Measurements from ENCODE around the gene POLQ. TPM values are rescaled to one million over a fixed set of nuclear protein-coding genes. Genes with fewer than 3 reads are reported as not detected.

The POLQ gene
- total and polyA plus RNA-seq, 4 donors, result 0.10 to 13.2 (median 0.22) TPM

GRCh38 chr3:121529308-121529707 is 16.5 kb downstream of the POLQ start:
- Histone ChIP-seq H3K9ac (ENCODE audit: low read depth in 1 of 2, low read length in 2 of 2) (no peak overlapping the region), H3K27me3 (ENCODE audit: control insufficient read depth in 4 of 4, insufficient read depth in 4 of 4, low read length in 3 of 4) (no peaks in the 10 kb centered on the region), H3K36me3 (ENCODE audit: control insufficient read depth in 4 of 4, insufficient read depth in 3 of 4, low read depth in 1 of 4, low read length in 3 of 4) (no peaks in the 10 kb centered on the region), H3K9me3 (ENCODE audit: control insufficient read depth in 4 of 4, low read length in 3 of 4) (no peaks in the 10 kb centered on the region), H3K4me3 (ENCODE audit: low read depth in 1 of 3, low read length in 3 of 3) (no peak overlapping the region), H3K27ac (ENCODE audit: low read depth in 1 of 2, low read length in 2 of 2) (no peak overlapping the region), H3K4me1 (ENCODE audit: control insufficient read depth in 4 of 4, insufficient read depth in 4 of 4, low read length in 3 of 4) (no peaks in the 10 kb centered on the region)
- TF ChIP-seq SP1 (IDR thresholded peaks at IDR 0.05), result no peak
- no peak for TF ChIP-seq ATF3 (IDR thresholded peaks at IDR 0.05)
- no peak for TF ChIP-seq MAX (IDR thresholded peaks at IDR 0.05)
- peak; percentile 26 for TF ChIP-seq CTCF (IDR thresholded peaks at IDR 0.05; ENCODE audit: low read depth, low read length, missing input control)
- TF ChIP-seq RAD21 (IDR thresholded peaks at IDR 0.05), result peak; percentile 47 to 65
- TF ChIP-seq FOXA1 (IDR thresholded peaks at IDR 0.05), result no peak
- 64% methylated on average over 3 of the region's 3 CpGs for WGBS
- no peak for DNase-seq (ENCODE audit: low spot score)

- DNase-seq (ENCODE audit: low spot score), result no peak
- no peaks in the 10 kb centered on the region for H3K36me3 ChIP-seq (ENCODE audit: control insufficient read depth in 4 of 4, insufficient read depth in 3 of 4, low read depth in 1 of 4, low read length in 3 of 4)
- no peak for TF ChIP-seq REST (IDR thresholded peaks at IDR 0.05)
- TF ChIP-seq MAX (IDR thresholded peaks at IDR 0.05), result no peak
- TF ChIP-seq HNF4G (IDR thresholded peaks at IDR 0.05), result no peak
- TF ChIP-seq CTCF (IDR thresholded peaks at IDR 0.05; ENCODE audit: low read depth, low read length, missing input control), result no peak
- no peak for TF ChIP-seq RXRA (IDR thresholded peaks at IDR 0.05)
- no peak for TF ChIP-seq FOXA2 (IDR thresholded peaks at IDR 0.05)
- TF ChIP-seq ZBTB33 (IDR thresholded peaks at IDR 0.05), result no peak
- no peak for TF ChIP-seq HNF4A (conservative IDR thresholded peaks at IDR 0.05)
- no peak overlapping the region for H3K4me3 ChIP-seq (ENCODE audit: low read depth in 1 of 3, low read length in 3 of 3)
- H3K4me1 ChIP-seq (ENCODE audit: control insufficient read depth in 4 of 4, insufficient read depth in 4 of 4, low read length in 3 of 4), result no peaks in the 10 kb centered on the region
- H3K9me3 ChIP-seq (ENCODE audit: control insufficient read depth in 4 of 4, low read length in 3 of 4), result no peaks in the 10 kb centered on the region
- no peak overlapping the region for H3K9ac ChIP-seq (ENCODE audit: low read depth in 1 of 2, low read length in 2 of 2)
- H3K27me3 ChIP-seq (ENCODE audit: control insufficient read depth in 4 of 4, insufficient read depth in 4 of 4, low read length in 3 of 4), result no peaks in the 10 kb centered on the region
- H3K27ac ChIP-seq (ENCODE audit: low read depth in 1 of 2, low read length in 2 of 2), result no peak overlapping the region
- WGBS, result over 99% methylated on average over 3 of the region's 3 CpGs
Observed at GRCh38 chr3:121520510-121520909, 25.3 kb downstream of the POLQ start.
